ENCODE measurements around the gene PLA2G4E. TPM values are rescaled to one million over a fixed set of nuclear protein-coding genes. Genes with fewer than 3 reads are reported as not detected.

PLA2G4E gene
- total RNA-seq, 4 donors from 2014 or later, result not detected

- peaks cover 10 to 40% of the 10 kb centered on the region in 2 donors for H3K4me1 ChIP-seq
- no peaks in the 10 kb centered on the region for H3K9me3 ChIP-seq
- TF ChIP-seq CTCF (IDR thresholded peaks at IDR 0.05 in 4 of 5, conservative IDR thresholded peaks at IDR 0.05 in 1 of 5) (peak in 1 of 5 experiments; percentile 5), POLR2A (IDR thresholded peaks at IDR 0.05) (no peak)
- H3K27ac ChIP-seq, result peak overlapping the region; percentile 66 to 83 (median 78)
- intact Hi-C loops (cut with DNase I; ENCODE audit: low total_unique reads), result loop anchor here (1.0 to 5.0 kb wide), 4 partner anchors 41 to 197 kb away; partner anchors contain the start of gene MAPKBP1
- ATAC-seq (peak; percentile 44 to 49), DNase-seq (no peak)
- H3K4me3 ChIP-seq, result peak overlapping the region; percentile 62 to 89 (median 82)
- in situ Hi-C loops (cut with MboI; ENCODE audit: low sequenced_read_pairs in 4 of 4), result loop anchor here in 1 of 4 donors (5.0 kb wide), 1 partner anchor 55 kb away; no protein-coding TSS in a partner anchor
- no peaks in the 10 kb centered on the region for H3K27me3 ChIP-seq
- no peaks in the 10 kb centered on the region for H3K36me3 ChIP-seq
Measured at GRCh38 chr15:41971895-41972252, 49.0 kb downstream of the PLA2G4E start.

GRCh38 chr15:41971089-41971894 is 49.5 kb downstream of the PLA2G4E start:
- Histone ChIP-seq H3K27me3 (no peaks in the 10 kb centered on the region), H3K36me3 (no peaks in the 10 kb centered on the region), H3K9me3 (no peaks in the 10 kb centered on the region), H3K4me1 (peaks cover 14 to 45% of the 10 kb centered on the region in 2 donors), H3K27ac (peak overlapping the region; percentile 66 to 83 (median 78)), H3K4me3 (peak overlapping the region; percentile 62 to 89 (median 82))
- intact Hi-C loops (cut with DNase I; ENCODE audit: low total_unique reads), result loop anchor here (2.0 to 5.0 kb wide), 2 partner anchors 40 to 54 kb away; no protein-coding TSS in a partner anchor
- DNase-seq (peak; percentile 40 to 45), ATAC-seq (peak; percentile 63 to 66)
- in situ Hi-C loops (cut with MboI; ENCODE audit: low sequenced_read_pairs in 4 of 4), result loop anchor here in 1 of 4 donors (5.0 kb wide), 1 partner anchor 54 kb away; no protein-coding TSS in a partner anchor
- peak in 1 of 5 experiments; percentile 8 for TF ChIP-seq CTCF (IDR thresholded peaks at IDR 0.05 in 4 of 5, conservative IDR thresholded peaks at IDR 0.05 in 1 of 5)
- TF ChIP-seq POLR2A (IDR thresholded peaks at IDR 0.05), result peak; percentile 28 to 44

- ATAC-seq (no peak), DNase-seq (no peak)
- TF ChIP-seq POLR2A (IDR thresholded peaks at IDR 0.05) (no peak), CTCF (IDR thresholded peaks at IDR 0.05 in 4 of 5, conservative IDR thresholded peaks at IDR 0.05 in 1 of 5) (no peak)
- H3K9me3 ChIP-seq, result no peaks in the 10 kb centered on the region
- peak overlapping the region in 2 of 4 donors; percentile 62 to 89 for H3K4me3 ChIP-seq
- in situ Hi-C loops (cut with MboI; ENCODE audit: low sequenced_read_pairs in 4 of 4) (loop anchor here in 1 of 4 donors (5.0 kb wide), 1 partner anchor 53 kb away; no protein-coding TSS in a partner anchor), intact Hi-C loops (cut with DNase I; ENCODE audit: low total_unique reads) (loop anchor here (2.0 to 5.0 kb wide), 2 partner anchors 40 to 53 kb away; no protein-coding TSS in a partner anchor)
- no peaks in the 10 kb centered on the region for H3K36me3 ChIP-seq
- H3K27me3 ChIP-seq, result no peaks in the 10 kb centered on the region
- peaks cover 14 to 50% of the 10 kb centered on the region in 2 donors for H3K4me1 ChIP-seq
- H3K27ac ChIP-seq, result peak overlapping the region; percentile 66 to 83 (median 78)
Measured at GRCh38 chr15:41970456-41970855, 50.4 kb downstream of the PLA2G4E start.

- Histone ChIP-seq H3K4me1 (peaks cover 14 to 50% of the 10 kb centered on the region in 2 donors), H3K36me3 (no peaks in the 10 kb centered on the region), H3K27me3 (no peaks in the 10 kb centered on the region), H3K4me3 (peak overlapping the region in 2 of 4 donors; percentile 2 to 8), H3K9me3 (no peaks in the 10 kb centered on the region), H3K27ac (peak overlapping the region in 3 of 4 donors; percentile 75 to 83 (median 81))
- DNase-seq (no peak), ATAC-seq (no peak)
- intact Hi-C loops (cut with DNase I; ENCODE audit: low total_unique reads), result loop anchor here (2.0 to 5.0 kb wide), 2 partner anchors 39 to 53 kb away; no protein-coding TSS in a partner anchor
- in situ Hi-C loops (cut with MboI; ENCODE audit: low sequenced_read_pairs in 4 of 4), result loop anchor here in 1 of 4 donors (5.0 kb wide), 1 partner anchor 53 kb away; no protein-coding TSS in a partner anchor
- no peak for TF ChIP-seq POLR2A (IDR thresholded peaks at IDR 0.05)
- no peak for TF ChIP-seq CTCF (IDR thresholded peaks at IDR 0.05 in 4 of 5, conservative IDR thresholded peaks at IDR 0.05 in 1 of 5)
Measured at GRCh38 chr15:41969851-41970431, 50.9 kb downstream of the PLA2G4E start.
